ENCODE measurements around the gene MYO19.

GRCh38 chr17:36500745-36501225 is 33.9 kb downstream of the MYO19 start:
- TF ChIP-seq POLR2A (IDR thresholded peaks at IDR 0.05; ENCODE audit: borderline replicate concordance, extremely low read depth, insufficient read depth, insufficient read length) = no peak
- no peak for TF ChIP-seq CTCF (IDR thresholded peaks at IDR 0.05 in 2 of 3, conservative IDR thresholded peaks at IDR 0.05 in 1 of 3; ENCODE audit: borderline replicate concordance in 1 of 3, insufficient read depth in 1 of 3, low read depth in 2 of 3, low read length in 2 of 3)
- TF ChIP-seq POLR2AphosphoS5 (IDR thresholded peaks at IDR 0.05; ENCODE audit: low read depth, low read length) = no peak
- TF ChIP-seq, protein P1, sequence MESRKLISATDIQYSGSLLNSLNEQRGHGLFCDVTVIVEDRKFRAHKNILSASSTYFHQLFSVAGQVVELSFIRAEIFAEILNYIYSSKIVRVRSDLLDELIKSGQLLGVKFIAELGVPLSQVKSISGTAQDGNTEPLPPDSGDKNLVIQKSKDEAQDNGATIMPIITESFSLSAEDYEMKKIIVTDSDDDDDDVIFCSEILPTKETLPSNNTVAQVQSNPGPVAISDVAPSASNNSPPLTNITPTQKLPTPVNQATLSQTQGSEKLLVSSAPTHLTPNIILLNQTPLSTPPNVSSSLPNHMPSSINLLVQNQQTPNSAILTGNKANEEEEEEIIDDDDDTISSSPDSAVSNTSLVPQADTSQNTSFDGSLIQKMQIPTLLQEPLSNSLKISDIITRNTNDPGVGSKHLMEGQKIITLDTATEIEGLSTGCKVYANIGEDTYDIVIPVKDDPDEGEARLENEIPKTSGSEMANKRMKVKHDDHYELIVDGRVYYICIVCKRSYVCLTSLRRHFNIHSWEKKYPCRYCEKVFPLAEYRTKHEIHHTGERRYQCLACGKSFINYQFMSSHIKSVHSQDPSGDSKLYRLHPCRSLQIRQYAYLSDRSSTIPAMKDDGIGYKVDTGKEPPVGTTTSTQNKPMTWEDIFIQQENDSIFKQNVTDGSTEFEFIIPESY (IDR thresholded peaks at IDR 0.05; ENCODE audit: extremely low read depth, insufficient replicate concordance, low read length) = no peak
- TF ChIP-seq MAX (IDR thresholded peaks at IDR 0.05) = no peak
- TF ChIP-seq YY1 (IDR thresholded peaks at IDR 0.05; ENCODE audit: extremely low read depth, insufficient replicate concordance, low read depth, low read length) = no peak
- no peak for TF ChIP-seq RAD21 (IDR thresholded peaks at IDR 0.05; ENCODE audit: low read depth)

All from HCT116 (cell line).